ENCODE results near the gene TMEM86A.

DNA sequence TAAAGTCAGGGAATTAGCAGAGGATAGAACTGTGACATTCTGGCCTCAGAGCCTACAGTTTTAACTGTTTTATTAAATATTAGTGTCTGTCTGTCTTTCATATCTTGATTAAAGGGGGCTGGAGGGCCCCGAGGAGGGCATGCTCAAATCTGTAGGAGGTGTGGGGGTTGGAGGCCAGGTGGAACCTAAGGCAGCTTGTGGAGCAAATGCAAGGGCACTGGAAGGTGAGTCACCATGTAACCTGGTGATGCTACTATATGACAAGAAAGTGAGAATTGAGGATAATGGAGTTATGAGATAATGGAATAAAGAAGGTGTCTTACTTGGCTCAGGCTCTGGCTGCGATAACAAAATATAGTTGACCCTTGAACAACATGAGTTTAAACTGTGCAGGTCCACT is 27.3 kb upstream of the TMEM86A start:
- no peak for TF ChIP-seq POLR2AphosphoS5 (IDR thresholded peaks at IDR 0.05; ENCODE audit: insufficient read depth, low read depth, low read length)
- no peak for TF ChIP-seq CTCF (IDR thresholded peaks at IDR 0.05; ENCODE audit: extremely low read depth in 1 of 2, insufficient read depth in 1 of 2, low read depth in 1 of 2, low read length in 2 of 2)
- no peak for TF ChIP-seq MYC (IDR thresholded peaks at IDR 0.05; ENCODE audit: low read depth, low read length)
- TF ChIP-seq POLR2A (IDR thresholded peaks at IDR 0.05; ENCODE audit: low read depth, low read length): no peak
- no peak for TF ChIP-seq MAX (IDR thresholded peaks at IDR 0.05; ENCODE audit: insufficient read depth, insufficient read length)
- TF ChIP-seq EZH2 (IDR thresholded peaks at IDR 0.05; ENCODE audit: borderline replicate concordance, low read depth, low read length, severe bottlenecking): no peak

Data from endothelial cell of umbilical vein (primary cell).